ENCODE data around the gene IGFLR1.

The IGFLR1 gene

DNA sequence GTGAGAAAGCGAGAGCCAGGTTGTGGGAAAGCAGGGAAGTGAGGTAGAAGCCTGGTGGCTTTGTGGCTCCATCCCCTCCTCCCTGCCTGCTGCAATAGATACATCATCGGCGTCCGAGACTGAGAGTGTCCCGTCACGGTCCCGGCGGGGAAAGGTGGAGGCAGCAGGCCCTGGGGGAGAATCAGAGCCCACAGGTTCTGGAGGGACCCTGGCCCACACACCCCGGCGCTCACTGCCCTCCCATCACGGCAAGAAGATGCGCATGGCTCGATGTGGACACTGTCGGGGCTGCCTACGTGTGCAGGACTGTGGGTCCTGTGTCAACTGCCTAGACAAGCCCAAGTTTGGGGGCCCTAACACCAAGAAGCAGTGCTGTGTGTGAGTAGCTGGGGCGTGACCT, 19.4 kb downstream of the IGFLR1 start:
- no peak for TF ChIP-seq ZNF274 (IDR thresholded peaks at IDR 0.05; ENCODE audit: low read depth, low read length)
- no peak overlapping the region for H3K4me3 ChIP-seq (ENCODE audit: low read length)

DNA sequence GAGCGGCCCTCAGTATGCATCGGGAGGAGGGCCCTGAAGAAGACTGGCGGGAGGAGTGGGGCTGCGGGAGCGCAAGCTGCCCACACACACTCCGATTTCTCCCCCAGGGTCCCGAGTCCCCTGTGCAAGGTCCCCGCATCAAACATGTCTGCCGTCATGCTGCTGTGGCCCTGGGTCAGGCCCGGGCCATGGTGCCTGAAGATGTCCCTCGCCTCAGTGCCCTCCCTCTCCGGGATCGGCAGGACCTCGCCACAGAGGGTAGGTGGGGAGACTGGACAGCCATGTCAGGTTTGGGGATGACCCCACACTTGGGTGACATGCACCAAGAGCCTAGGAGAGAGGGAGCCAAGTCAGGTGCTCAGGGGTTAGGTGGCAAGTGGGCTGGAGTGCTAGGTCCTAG, 19.8 kb downstream of the IGFLR1 start:
- TF ChIP-seq ZNF274 (IDR thresholded peaks at IDR 0.05; ENCODE audit: low read depth, low read length): no peak
- no peak overlapping the region for H3K4me3 ChIP-seq (ENCODE audit: low read length)

DNA sequence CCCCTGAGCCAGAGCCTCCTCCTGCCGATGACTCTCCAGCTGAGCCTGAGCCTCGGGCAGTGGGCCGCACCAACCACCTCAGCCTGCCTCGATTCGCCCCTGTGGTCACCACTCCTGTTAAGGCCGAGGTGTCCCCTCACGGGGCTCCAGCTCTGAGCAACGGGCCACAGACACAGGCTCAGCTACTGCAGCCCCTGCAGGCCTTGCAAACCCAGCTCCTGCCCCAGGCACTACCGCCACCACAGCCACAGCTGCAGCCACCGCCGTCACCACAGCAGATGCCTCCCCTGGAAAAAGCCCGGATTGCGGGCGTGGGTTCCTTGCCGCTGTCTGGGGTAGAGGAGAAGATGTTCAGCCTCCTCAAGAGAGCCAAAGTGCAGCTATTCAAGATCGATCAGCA, 20.9 kb downstream of the IGFLR1 start:
- no peak for TF ChIP-seq ZNF274 (IDR thresholded peaks at IDR 0.05; ENCODE audit: low read depth, low read length)
- no peak overlapping the region for H3K4me3 ChIP-seq (ENCODE audit: low read length)

DNA sequence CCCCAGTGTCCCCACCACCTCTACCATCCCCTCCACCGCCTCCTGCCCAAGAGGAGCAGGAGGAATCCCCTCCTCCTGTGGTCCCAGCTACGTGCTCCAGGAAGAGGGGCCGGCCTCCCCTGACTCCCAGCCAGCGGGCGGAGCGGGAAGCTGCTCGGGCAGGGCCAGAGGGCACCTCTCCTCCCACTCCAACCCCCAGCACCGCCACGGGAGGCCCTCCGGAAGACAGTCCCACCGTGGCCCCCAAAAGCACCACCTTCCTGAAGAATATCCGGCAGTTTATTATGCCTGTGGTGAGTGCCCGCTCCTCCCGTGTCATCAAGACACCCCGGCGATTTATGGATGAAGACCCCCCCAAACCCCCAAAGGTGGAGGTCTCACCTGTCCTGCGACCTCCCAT, 21.6 kb downstream of the IGFLR1 start:
- no peak overlapping the region for H3K4me3 ChIP-seq (ENCODE audit: low read length)
- TF ChIP-seq ZNF274 (IDR thresholded peaks at IDR 0.05; ENCODE audit: low read depth, low read length): no peak

DNA sequence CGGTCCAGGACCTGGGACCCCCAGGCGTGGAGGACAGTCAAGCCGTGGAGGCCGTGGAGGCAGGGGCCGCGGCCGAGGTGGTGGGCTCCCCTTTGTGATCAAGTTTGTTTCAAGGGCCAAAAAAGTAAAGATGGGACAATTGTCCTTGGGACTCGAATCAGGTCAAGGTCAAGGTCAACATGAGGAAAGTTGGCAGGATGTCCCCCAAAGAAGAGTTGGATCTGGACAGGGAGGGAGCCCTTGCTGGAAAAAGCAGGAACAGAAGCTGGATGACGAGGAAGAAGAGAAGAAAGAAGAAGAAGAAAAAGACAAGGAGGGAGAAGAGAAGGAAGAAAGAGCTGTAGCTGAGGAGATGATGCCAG, 22.1 kb downstream of the IGFLR1 start:
- no peak overlapping the region for H3K4me3 ChIP-seq (ENCODE audit: low read length)
- TF ChIP-seq ZNF274 (IDR thresholded peaks at IDR 0.05; ENCODE audit: low read depth, low read length): no peak

DNA sequence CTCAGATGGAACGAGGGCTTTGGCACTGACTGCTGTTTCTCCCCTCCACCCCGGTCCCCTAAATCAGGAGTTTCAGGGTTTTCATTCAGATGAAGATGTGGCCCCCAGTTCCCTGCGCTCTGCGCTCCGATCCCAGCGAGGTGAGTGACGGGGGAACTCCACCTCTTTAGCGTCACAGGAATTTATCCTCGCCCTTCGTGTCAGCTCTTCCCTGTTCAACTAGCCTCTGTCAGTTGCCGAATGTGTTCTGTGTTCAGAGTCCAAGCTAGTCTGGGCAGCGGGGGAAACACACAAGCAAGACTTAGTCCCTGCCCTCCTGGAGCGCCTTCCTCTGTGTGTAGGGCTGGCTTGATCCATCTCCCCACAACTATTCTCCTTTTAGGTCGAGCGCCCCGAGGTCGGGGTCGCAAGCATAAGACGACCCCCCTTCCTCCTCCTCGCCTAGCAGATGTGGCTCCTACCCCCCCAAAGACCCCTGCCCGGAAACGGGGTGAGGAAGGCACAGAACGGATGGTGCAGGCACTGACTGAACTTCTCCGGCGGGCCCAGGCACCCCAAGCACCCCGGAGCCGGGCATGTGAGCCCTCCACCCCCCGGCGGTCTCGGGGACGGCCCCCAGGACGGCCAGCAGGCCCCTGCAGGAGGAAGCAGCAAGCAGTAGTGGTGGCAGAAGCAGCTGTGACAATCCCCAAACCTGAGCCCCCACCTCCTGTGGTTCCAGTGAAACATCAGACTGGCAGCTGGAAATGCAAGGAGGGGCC, 22.7 kb downstream of the IGFLR1 start:
- no peak for TF ChIP-seq ZNF274 (IDR thresholded peaks at IDR 0.05; ENCODE audit: low read depth, low read length)
- peak overlapping the region; percentile 83; the same call in 1 of the 2 replicates for H3K4me3 ChIP-seq (ENCODE audit: low read length)

DNA sequence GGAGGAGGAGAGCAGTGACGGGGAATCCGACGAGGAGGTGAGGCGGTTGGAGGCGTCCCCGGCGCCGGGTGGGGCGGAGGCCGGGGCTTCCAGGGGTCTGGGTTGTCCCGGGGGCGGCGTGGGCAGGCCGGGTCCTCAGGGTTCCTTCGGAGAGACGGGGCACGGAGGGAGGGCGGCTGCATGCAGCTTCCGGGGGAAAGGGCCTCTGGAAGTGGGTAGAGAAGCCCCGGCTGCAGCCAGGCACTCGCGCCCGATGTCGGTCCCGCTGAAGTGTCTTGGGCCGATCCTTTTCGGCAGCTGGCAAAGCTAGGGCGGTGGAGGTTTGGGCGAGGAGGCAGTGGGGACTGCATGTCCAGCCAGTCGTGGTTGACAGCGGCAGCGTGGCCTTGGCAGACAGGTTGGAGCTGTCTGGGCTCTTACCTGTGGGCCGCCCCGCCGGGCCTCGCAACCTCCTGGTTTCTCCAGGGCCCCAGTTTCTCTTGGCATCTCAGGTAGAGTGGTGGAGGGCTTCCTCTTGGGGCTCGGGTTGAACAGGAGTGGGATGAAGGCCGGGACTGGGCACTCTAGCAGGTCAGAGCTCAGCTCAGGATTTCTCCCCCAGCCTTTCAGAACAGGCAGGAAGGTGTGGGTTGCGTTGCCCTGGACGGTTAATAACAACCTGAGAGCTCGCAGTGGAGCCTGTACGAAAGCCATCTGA, 23.8 kb downstream of the IGFLR1 start:
- peak overlapping the region; percentile 83 for H3K4me3 ChIP-seq (ENCODE audit: low read length)

DNA sequence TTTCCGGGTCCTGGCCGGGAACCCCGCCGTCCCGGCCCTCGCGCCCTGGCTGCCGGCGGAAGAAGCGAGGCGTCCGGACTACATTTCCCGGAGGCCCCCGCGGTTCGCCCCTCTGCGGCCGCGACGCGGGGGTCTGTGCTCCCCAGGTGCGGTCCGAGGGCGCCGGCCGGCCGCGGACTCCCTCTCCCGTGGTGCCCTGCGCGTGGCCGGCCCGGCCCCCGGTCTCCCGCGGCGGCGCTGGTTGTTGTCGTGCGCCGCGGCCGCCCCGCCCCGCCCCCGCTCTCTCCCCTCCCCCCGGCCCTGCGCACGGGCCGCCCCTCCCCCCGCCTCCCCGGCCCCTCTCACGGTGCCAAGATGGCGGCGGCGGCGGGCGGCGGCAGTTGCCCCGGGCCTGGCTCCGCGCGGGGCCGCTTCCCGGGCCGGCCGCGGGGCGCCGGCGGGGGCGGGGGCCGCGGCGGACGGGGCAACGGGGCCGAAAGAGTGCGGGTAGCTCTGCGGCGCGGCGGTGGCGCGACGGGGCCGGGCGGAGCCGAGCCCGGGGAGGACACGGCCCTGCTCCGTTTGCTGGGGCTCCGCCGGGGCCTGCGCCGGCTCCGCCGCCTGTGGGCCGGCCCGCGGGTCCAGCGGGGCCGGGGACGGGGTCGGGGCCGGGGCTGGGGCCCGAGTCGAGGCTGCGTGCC, 24.4 kb downstream of the IGFLR1 start, which contains the start of gene KMT2B:
KMT2B (plus strand) TSS at position 339 of the 680 bp plus-strand sequence; CDS start at position 355, 16 bp downstream.
- H3K4me3 ChIP-seq (ENCODE audit: low read length): peak within 1 kb of the TSS; percentile 84
- no peak for TF ChIP-seq ZNF274 (IDR thresholded peaks at IDR 0.05; ENCODE audit: low read depth, low read length)

More for the DNA sequence above, 23.8 kb downstream of the IGFLR1 start:
- TF ChIP-seq ZNF274 (IDR thresholded peaks at IDR 0.05; ENCODE audit: low read depth, low read length): no peak

DNA sequence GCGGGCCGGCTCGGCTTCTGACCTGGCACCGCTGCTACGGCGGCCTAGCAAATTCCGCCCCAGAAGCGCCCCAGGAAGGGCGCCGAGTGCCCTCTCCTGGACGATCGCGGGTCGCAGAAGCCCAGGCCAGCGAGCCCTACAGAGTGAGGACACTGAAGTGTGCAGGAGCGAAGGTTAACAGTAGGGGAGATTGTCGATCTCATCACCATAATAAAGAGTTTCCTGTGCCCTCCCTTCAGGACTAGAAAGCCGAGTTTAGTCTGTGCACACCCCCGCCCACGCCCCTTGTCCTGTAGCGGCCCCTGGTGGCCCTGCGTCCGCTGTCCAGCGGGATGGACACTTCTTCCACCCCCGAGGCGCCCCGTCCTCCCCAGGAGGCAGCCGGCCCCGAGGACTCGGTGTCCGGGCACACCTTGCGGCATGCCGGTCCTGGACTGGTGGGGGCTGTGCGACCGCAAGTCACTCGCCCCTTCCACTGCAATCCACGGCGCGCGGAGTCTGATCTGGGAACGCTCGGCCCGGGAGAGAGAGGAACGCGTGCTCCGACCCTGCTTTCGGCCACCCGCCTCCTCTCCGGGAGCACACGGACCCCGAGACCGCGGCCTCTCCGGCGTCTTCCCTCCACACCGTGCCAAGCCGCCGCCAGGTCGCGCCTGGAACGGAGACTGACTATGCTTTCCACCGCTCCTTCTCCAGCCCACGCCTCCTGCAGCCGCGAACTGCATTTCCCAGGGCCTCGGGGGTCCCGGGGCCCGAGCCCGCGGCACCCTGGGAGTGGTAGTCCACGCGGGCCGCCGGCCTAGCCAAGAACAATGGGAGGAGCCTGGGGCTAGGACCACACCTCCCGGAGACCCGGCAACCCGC, 25.2 kb downstream of the IGFLR1 start:
- TF ChIP-seq ZNF274 (IDR thresholded peaks at IDR 0.05; ENCODE audit: low read depth, low read length): no peak
- H3K4me3 ChIP-seq (ENCODE audit: low read length): peak overlapping the region; percentile 84

DNA sequence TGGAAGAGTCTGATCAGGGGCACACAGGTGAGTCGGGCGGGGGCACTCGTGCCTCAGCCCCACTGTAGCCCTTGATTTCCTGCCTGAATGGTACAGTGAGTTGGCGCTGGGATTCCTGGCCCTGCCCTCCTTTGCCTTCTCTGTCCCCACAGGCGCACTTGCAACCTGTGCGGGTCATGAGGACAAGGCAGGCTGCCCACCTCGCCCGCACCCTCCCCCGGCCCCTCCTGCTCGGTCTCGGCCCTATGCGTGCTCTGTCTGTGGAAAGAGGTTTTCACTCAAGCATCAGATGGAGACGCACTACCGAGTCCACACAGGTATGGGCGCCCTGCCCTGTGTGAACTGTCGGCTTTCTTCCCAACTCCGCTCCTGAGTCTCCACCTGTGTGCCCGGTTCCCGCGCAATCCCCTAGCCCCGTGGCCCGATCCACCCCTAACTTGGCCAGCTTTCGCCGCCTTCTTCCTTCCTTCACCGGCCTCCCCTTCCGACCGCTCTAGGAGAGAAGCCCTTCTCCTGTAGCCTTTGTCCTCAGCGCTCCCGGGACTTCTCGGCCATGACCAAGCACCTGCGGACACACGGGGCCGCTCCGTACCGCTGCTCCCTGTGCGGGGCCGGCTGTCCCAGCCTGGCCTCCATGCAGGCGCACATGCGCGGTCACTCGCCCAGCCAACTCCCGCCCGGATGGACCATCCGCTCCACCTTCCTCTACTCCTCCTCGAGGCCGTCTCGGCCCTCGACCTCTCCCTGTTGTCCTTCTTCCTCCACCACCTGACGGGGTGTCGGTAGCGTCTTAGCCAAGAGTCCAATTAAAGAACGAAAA, 26.1 kb downstream of the IGFLR1 start:
- peak overlapping the region; percentile 84 for H3K4me3 ChIP-seq (ENCODE audit: low read length)
- TF ChIP-seq ZNF274 (IDR thresholded peaks at IDR 0.05; ENCODE audit: low read depth, low read length): no peak

DNA sequence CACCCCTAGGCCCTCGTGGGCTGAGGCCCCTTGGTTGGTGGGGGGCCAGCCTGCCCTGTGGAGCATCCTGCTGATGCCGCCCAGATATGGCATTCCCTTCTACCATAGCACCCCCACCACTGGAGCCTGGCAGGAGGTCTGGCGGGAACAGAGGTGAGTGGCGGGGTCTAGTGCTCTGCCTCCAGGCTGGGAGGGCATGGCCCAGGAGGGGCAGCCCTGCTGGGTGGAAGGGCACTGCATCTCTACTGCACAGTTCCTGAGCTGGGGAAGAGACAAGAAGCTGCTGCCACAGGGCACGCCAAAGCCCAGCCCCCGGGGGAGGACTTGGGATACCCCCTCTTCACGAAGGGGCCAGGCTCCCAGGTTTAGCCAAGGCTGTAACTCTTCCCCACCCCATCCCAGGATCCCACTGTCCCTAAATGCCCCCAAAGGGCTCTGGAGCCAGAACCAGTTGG, 26.9 kb downstream of the IGFLR1 start:
- peak overlapping the region; percentile 84; the same call in 1 of the 2 replicates for H3K4me3 ChIP-seq (ENCODE audit: low read length)
- TF ChIP-seq ZNF274 (IDR thresholded peaks at IDR 0.05; ENCODE audit: low read depth, low read length): no peak

DNA sequence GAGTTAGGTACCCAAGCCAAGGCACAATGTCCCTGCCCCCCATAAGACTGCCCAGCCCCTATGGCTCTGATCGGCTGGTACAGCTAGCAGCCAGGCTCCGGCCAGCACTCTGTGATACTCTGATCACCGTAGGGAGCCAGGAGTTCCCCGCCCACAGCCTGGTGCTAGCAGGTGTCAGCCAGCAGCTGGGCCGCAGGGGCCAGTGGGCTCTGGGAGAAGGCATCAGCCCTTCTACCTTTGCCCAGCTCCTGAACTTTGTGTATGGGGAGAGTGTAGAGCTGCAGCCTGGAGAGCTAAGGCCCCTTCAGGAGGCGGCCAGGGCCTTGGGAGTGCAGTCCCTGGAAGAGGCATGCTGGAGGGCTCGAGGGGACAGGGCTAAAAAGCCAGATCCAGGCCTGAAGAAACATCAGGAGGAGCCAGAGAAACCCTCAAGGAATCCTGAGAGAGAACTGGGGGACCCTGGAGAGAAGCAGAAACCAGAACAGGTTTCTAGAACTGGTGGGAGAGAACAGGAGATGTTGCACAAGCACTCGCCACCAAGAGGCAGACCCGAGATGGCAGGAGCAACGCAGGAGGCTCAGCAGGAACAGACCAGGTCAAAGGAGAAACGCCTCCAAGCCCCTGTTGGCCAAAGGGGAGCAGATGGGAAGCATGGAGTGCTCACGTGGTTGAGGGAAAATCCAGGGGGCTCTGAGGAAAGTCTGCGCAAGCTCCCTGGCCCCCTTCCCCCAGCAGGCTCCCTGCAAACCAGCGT, 27.5 kb downstream of the IGFLR1 start:
- no peak for TF ChIP-seq ZNF274 (IDR thresholded peaks at IDR 0.05; ENCODE audit: low read depth, low read length)
- peak overlapping the region; percentile 49; the same call in 1 of the 2 replicates for H3K4me3 ChIP-seq (ENCODE audit: low read length)
